Measurements from ENCODE around the gene PYCR2.

Gene PYCR2

GRCh38 chr1:225879521-225880221 is 44.4 kb downstream of the PYCR2 start:
- DNase-seq (ENCODE audit: low read depth in 1 of 2, low spot score in 1 of 2) = no peak

DNA sequence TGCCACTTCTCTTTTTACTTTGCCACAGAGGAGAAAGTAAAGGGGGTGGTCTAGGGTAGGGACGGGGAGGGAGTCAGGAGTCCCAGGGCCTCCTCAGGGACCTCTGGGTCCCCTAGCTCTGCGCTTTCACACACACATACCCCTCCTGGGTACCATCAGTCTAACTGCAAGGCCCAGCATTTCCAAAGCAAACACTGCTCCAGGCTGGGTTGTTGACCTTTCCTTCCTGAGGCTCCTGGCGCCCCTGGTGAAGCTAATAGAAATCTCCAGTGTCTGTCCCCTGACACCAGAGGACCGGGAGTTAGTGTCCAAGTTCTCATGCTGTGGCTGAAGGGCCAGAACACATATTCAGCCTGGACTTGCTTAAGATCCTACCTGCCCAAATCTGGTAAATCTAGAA is 45.8 kb downstream of the PYCR2 start:
- no peak for DNase-seq (ENCODE audit: low read depth in 1 of 2, low spot score in 1 of 2)

- no peak for DNase-seq (ENCODE audit: low read depth in 1 of 2, low spot score in 1 of 2)
Observed at GRCh38 chr1:225877580-225877979, 46.5 kb downstream of the PYCR2 start.

DNA sequence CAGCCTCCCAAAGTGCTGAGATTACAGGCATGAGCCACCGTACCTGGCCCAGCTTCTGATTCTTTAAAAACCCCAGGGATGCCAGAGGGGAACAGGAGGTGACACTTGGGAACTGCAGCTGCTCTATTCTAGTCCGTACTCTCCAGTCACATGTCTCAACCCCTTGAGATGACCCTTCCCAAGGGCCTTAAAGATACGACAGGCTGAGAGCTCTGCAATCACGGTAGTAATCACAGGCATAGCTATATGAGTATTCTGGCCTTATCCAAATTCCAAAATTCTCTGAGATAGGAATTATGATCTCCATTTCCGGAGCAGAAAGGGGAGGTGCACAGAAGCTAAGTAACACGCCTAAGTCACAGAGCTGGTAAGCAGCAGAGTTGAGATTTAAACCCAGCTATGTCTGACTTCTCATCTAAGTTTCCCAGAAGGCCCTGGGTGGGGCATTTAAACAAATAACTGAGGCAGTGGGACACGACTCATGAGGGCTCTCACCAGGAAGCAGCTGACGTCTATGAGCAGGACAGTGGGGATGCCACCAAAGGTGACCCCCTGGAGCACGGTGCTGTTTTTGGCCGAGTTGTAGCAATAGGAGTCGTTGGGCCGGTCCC is 47.0 kb downstream of the PYCR2 start:
- DNase-seq (ENCODE audit: low read depth in 1 of 2, low spot score in 1 of 2) = no peak

DNA sequence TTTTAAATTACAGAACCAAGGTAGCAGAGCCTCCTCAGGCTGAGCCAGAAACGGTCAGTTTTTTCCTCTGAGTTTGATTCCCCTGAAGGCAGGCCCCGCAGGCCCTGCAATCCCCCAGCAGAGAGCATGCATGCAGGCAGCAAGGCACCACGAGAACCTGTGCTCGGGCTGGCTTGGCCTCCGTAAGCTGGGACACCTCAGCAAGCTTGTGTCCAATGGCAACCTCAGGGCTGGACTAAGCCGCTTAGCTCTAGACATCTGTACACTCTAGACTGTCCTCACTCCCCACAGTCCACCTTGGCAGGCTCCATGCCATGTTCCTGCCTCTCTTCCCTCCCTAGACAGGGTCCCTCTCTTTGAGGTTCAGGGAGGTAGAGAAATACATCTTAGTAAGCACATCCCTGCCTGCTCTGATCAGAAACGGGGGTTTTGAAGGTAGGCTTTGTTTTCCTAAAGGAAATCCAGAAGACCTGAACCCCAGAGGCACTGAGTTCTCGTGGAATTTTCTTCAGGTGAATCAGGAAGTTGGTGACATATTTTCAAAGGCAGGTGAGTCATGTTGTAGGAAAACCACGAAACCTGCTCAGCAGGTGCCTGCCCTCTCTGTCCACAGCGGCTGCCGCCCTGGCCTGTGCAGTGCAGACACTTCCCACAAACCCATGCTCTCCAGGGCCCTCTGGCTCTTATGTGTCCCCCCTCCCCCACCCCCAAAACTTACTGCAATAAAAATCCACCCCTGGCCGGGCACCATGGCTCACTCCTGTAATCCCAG is 48.8 kb downstream of the PYCR2 start:
- no peak for DNase-seq (ENCODE audit: low read depth in 1 of 2, low spot score in 1 of 2)

DNA sequence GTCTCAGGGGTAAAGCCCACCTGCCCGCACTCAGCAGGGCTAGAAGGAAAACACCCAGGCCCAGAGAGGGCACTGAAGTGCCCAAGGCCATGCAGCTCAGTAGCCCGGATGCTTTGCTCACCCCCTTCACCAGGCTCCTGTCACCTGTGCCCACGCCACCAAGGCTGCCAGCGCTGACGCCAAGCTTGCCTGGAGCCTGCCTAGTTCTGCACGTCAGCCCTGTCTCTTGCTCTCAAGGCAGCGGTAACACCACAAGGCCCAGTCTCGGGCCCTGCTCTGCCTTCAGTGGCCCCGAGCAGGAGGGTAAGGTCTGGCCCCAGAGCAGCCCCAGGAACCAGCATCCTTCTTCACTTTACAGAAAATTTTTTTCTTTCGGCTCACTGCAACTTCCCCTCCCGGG is 49.6 kb downstream of the PYCR2 start:
- DNase-seq (ENCODE audit: low read depth in 1 of 2, low spot score in 1 of 2) = no peak

DNA sequence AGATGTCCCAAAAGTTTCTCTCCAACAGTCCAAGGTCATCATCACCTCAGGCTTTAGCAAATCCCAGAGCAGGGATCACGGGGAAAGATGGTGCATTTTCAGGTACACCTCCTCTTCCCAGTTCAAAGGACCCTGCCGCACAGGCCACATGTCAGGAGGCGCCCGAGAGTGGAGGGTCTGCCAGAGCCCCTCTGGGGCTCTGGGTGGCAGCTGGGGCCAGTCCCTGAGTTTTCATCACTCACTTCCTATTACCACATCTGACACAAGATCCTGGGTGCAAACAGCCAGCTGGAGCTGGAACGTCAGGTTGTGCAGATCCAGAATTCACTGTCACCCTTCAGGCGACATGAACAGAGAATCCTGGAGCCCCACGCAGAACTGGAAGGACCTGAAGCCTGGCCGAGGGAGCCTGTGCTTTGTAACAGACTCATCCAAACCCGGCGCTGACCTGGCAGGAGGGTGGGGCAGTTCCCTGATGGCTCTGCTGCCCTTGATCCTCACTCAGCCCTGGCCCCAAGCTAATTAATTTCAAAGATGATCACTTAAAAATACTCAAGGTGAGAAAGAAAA is 50.7 kb downstream of the PYCR2 start:
- DNase-seq (ENCODE audit: low read depth in 1 of 2, low spot score in 1 of 2) = no peak

- no peak for DNase-seq (ENCODE audit: low read depth in 1 of 2, low spot score in 1 of 2)
Observed at GRCh38 chr1:225872075-225872430, 52.0 kb downstream of the PYCR2 start.

- DNase-seq (ENCODE audit: low read depth in 1 of 2, low spot score in 1 of 2) = no peak
Observed at GRCh38 chr1:225871359-225872074, 52.5 kb downstream of the PYCR2 start.

GRCh38 chr1:225870911-225871310 is 53.1 kb downstream of the PYCR2 start:
- no peak for DNase-seq (ENCODE audit: low read depth in 1 of 2, low spot score in 1 of 2)

All from activated CD4-positive, alpha-beta T cell treated with anti-CD3 and anti-CD28 coated beads, Interleukin-2, amount 50 U/mL, for 24 hours (primary cell).